OCI-LY1 (cell line): ENCODE measurements around the gene POLD4.

ENCODE experiments used
- H2AFZ ChIP-seq: fragments of 200-600 bp; sonication (generic), shearing (Covaris generic); 2 replicates; pipeline ENCODE4 v1.6.0; 2014; ENCODE audit warnings: antibody characterized with exemption, mild to moderate bottlenecking, low read length
- H3F3A ChIP-seq: fragments of 200-600 bp; sonication (generic), shearing (Covaris generic); 2 replicates; pipeline ENCODE4 v1.6.0; 2014; ENCODE audit warnings: mild to moderate bottlenecking, antibody characterized with exemption, low read length, moderate library complexity; ENCODE audit not compliant: insufficient read depth
- H3K27ac ChIP-seq: fragments of 200-600 bp; sonication (generic); 2 replicates; pipeline ENCODE4 v1.5.1; 2014; ENCODE audit warnings: low read length, mixed run types, mild to moderate bottlenecking, low read depth; ENCODE audit not compliant: poor library complexity, severe bottlenecking
- H3K27me3 ChIP-seq: fragments of 200-600 bp; sonication (generic); 2 replicates; pipeline ENCODE4 v1.6.0; 2014; ENCODE audit warnings: antibody characterized with exemption, mild to moderate bottlenecking, low read length, moderate library complexity; ENCODE audit not compliant: insufficient read depth
- H3K36me3 ChIP-seq: fragments of 200-600 bp; sonication (generic); 2 replicates; pipeline ENCODE4 v1.6.1; 2014; ENCODE audit warnings: mild to moderate bottlenecking, antibody characterized with exemption, low read length, moderate library complexity, mixed read lengths; ENCODE audit not compliant: insufficient read depth
- H3K4me1 ChIP-seq: fragments of 200-600 bp; sonication (generic); 2 replicates; pipeline ENCODE4 v1.5.1; 2014; ENCODE audit warnings: mild to moderate bottlenecking, low read length, moderate library complexity; ENCODE audit not compliant: insufficient read depth, severe bottlenecking
- H3K4me2 ChIP-seq: fragments of 200-600 bp; sonication (generic), shearing (Covaris generic); 2 replicates; pipeline ENCODE4 v1.6.1; 2014; ENCODE audit warnings: low read length
- H3K4me3 ChIP-seq: fragments of 200-600 bp; sonication (generic); 2 replicates; pipeline ENCODE4 v1.5.1; 2014; ENCODE audit warnings: low read length, low read depth, mild to moderate bottlenecking, mixed read lengths; ENCODE audit not compliant: poor library complexity, severe bottlenecking
- H3K79me2 ChIP-seq: fragments of 200-600 bp; shearing (Covaris generic); 2 replicates; pipeline ENCODE4 v1.6.1; 2016; ENCODE audit warnings: mixed run types, low read length, mixed read lengths; ENCODE audit not compliant: insufficient read depth
- H3K9ac ChIP-seq: fragments of 200-600 bp; sonication (generic), shearing (Covaris generic); 2 replicates; pipeline ENCODE4 v1.6.1; 2014; ENCODE audit warnings: mild to moderate bottlenecking, low read length, mixed read lengths
- H3K9me2 ChIP-seq: fragments of 200-600 bp; sonication (generic), shearing (Covaris generic); 2 replicates; pipeline ENCODE4 v1.6.1; 2014; ENCODE audit warnings: low read depth, mild to moderate bottlenecking, low read length, mixed read lengths
- H3K9me3 ChIP-seq: fragments of 200-600 bp; shearing (Covaris generic); 2 replicates; pipeline ENCODE4 v1.6.1; 2014; ENCODE audit warnings: low read length, mixed read lengths
- H4K20me1 ChIP-seq: fragments of 200-600 bp; sonication (generic), shearing (Covaris generic); 2 replicates; pipeline ENCODE4 v1.6.0; 2016; ENCODE audit warnings: mild to moderate bottlenecking, low read length; ENCODE audit not compliant: insufficient read depth
- CTCF ChIP-seq: fragments of 200-600 bp; sonication (generic), shearing (Covaris generic); IDR thresholded peaks from 2 replicates; pipeline ENCODE4 v1.5.1; 2017; ENCODE audit warnings: mild to moderate bottlenecking, antibody characterized with exemption, low read length, moderate library complexity, mixed read lengths
- EZH2 ChIP-seq: fragments of 200-600 bp; sonication (generic), shearing (Covaris generic); IDR thresholded peaks from 2 replicates; pipeline ENCODE4 v1.8.0; 2017; ENCODE audit warnings: borderline replicate concordance, mixed run types, mild to moderate bottlenecking, antibody characterized with exemption, low read length, moderate library complexity, mixed read lengths

The POLD4 gene

GRCh38 chr11:67396259-67396581, 42.9 kb upstream of the POLD4 start:
- H3K36me3 ChIP-seq, result peaks cover 59% of the 10 kb centered on the region
- H3K4me3 ChIP-seq, result no peak overlapping the region
- H2AFZ ChIP-seq, result no peak overlapping the region
- no peak overlapping the region for H3K9ac ChIP-seq
- TF ChIP-seq CTCF, result no peak
- TF ChIP-seq EZH2, result no peak
- H3K27ac ChIP-seq, result no peak overlapping the region
- H3K4me2 ChIP-seq, result no peak overlapping the region
- no peaks in the 10 kb centered on the region for H3K9me3 ChIP-seq
- no peaks in the 10 kb centered on the region for H4K20me1 ChIP-seq
- peaks cover 58% of the 10 kb centered on the region for H3K4me1 ChIP-seq
- no peaks in the 10 kb centered on the region for H3K9me2 ChIP-seq
- no peaks in the 10 kb centered on the region for H3K27me3 ChIP-seq
- no peaks in the 10 kb centered on the region; the same call in 1 of the 2 replicates for H3F3A ChIP-seq
- H3K79me2 ChIP-seq, result peaks cover 8% of the 10 kb centered on the region; the same call in 1 of the 2 replicates

- Histone ChIP-seq H3K4me2 (no peak overlapping the region), H3K9me2 (no peaks in the 10 kb centered on the region), H3K9ac (no peak overlapping the region), H3K4me1 (peaks cover 59% of the 10 kb centered on the region), H3K27me3 (no peaks in the 10 kb centered on the region), H4K20me1 (no peaks in the 10 kb centered on the region), H3K27ac (no peak overlapping the region), H3K9me3 (no peaks in the 10 kb centered on the region), H3K79me2 (0 out of 2 replicates have a peak, but pooled peaks cover 3% of the 10 kb centered on the region), H3K4me3 (no peak overlapping the region), H3K36me3 (peaks cover 59% of the 10 kb centered on the region), H2AFZ (no peak overlapping the region), H3F3A (no peaks in the 10 kb centered on the region; the same call in 1 of the 2 replicates)
- no peak for TF ChIP-seq EZH2
- no peak for TF ChIP-seq CTCF
Measured at GRCh38 chr11:67395555-67396258, 42.4 kb upstream of the POLD4 start.

GRCh38 chr11:67393990-67394389, 40.6 kb upstream of the POLD4 start:
- H4K20me1 ChIP-seq, result no peaks in the 10 kb centered on the region
- H3K36me3 ChIP-seq, result peaks cover 52% of the 10 kb centered on the region
- no peak overlapping the region for H3K27ac ChIP-seq
- H3K9me3 ChIP-seq, result no peaks in the 10 kb centered on the region
- H3K4me3 ChIP-seq, result no peak overlapping the region
- no peak overlapping the region for H3K9ac ChIP-seq
- no peaks in the 10 kb centered on the region for H3K27me3 ChIP-seq
- no peak overlapping the region for H2AFZ ChIP-seq
- no peaks in the 10 kb centered on the region for H3K9me2 ChIP-seq
- H3K79me2 ChIP-seq, result no peaks in the 10 kb centered on the region
- H3K4me1 ChIP-seq, result peaks cover 44% of the 10 kb centered on the region
- no peak for TF ChIP-seq EZH2
- no peak for TF ChIP-seq CTCF
- H3K4me2 ChIP-seq, result no peak overlapping the region
- no peaks in the 10 kb centered on the region for H3F3A ChIP-seq
